Breast epithelium (tissue), 3 donors: ENCODE data around the gene USPL1.

Experiments
- CTCF ChIP-seq, 3 donors: fragments of 450-650 bp; IDR thresholded peaks; one replicate each; pipeline ENCODE4 v1.5.1; 2016 to 2017; ENCODE audit warnings: antibody characterized with exemption in 3 of 3, mild to moderate bottlenecking in 3 of 3, moderate library complexity in 3 of 3
- POLR2AphosphoS5 ChIP-seq, 3 donors: sonication (generic); formaldehyde crosslinking; IDR thresholded peaks; one replicate each; pipeline ENCODE4 v1.6.1; 2017; ENCODE audit warnings: antibody characterized with exemption in 3 of 3

- no peak for TF ChIP-seq CTCF (IDR thresholded peaks at IDR 0.05)
- TF ChIP-seq POLR2AphosphoS5 (IDR thresholded peaks at IDR 0.05) = no peak
Measured at GRCh38 chr13:30665638-30666037, 47.9 kb downstream of the USPL1 start.
